GM12801 (cell line): ENCODE results near the gene LRRC30.

Experiments used
- TF ChIP-seq, protein P1 (sequence below): IDR thresholded peaks from one replicate; pipeline ENCODE4 v1.5.1; 2011; ENCODE audit warnings: control low read depth; ENCODE audit not compliant: insufficient read length; ENCODE audit errors: extremely low read depth

Gene LRRC30

DNA sequence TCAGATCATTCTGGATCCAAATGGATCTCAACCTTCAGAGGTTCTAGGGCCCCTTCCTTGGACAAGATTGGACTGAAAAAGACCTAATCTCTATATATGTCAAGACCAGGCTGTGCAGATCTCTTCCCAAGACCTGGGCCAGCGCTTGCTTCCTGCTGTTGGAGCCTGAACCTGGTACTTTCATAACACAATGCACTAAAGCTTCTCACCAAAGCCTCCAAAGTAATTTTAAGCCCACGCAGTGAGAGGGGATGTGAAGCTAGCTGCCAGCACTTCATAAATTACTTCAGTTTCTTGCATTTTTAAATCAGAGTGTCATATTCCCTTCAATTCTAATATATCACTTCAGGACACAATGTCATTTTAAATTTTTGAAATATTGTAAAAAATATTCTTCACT, 50.7 kb downstream of the LRRC30 start:
- TF ChIP-seq, protein P1, sequence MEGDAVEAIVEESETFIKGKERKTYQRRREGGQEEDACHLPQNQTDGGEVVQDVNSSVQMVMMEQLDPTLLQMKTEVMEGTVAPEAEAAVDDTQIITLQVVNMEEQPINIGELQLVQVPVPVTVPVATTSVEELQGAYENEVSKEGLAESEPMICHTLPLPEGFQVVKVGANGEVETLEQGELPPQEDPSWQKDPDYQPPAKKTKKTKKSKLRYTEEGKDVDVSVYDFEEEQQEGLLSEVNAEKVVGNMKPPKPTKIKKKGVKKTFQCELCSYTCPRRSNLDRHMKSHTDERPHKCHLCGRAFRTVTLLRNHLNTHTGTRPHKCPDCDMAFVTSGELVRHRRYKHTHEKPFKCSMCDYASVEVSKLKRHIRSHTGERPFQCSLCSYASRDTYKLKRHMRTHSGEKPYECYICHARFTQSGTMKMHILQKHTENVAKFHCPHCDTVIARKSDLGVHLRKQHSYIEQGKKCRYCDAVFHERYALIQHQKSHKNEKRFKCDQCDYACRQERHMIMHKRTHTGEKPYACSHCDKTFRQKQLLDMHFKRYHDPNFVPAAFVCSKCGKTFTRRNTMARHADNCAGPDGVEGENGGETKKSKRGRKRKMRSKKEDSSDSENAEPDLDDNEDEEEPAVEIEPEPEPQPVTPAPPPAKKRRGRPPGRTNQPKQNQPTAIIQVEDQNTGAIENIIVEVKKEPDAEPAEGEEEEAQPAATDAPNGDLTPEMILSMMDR = no peak
